HG02763 (cell line): ENCODE measurements around the gene RHBDF2.
"Not testable (repeated sequence)": the region's sequence is repeated elsewhere in the genome, so short reads cannot be mapped to it uniquely, and the experiment has no call there.

ENCODE experiments used
- ATAC-seq: cut with Tn5 transposase; IDR thresholded peaks from one replicate; pipeline ENCODE4 v1.9.1; 2021; ENCODE audit warnings: mild to moderate bottlenecking, moderate library complexity; ENCODE audit not compliant: unreplicated experiment

The RHBDF2 gene

DNA sequence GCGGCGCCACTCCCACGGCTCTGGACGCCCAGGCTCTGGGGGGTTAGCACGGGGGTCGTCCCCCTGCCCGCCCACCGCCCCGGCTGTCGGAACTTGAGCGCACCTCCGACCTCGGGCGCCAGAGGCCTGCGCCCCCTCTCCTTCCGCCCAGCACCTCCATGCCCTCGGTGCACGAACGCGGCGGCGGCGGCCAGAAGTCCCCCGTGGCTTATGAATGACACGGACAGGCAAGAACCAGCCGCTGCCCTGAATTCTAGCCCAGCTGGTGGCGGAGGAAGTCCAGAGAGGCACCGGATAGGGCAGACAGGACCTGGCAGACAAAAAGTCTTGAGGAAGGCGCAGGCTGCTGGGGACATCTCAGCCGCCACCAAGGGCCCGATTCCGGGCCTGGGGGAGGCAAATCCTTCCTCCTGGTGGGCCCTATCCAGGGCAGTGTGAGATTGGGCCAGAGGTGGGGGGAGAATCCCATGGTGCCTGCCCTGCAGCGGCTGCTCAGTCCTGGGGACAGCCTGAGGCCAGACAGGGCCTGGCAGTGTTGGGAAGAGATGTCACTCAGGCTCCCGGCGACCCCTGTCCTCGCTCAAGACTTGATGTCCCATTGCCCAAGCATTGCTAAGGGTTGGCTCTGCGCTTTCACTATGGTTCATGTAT is 37.2 kb upstream of the RHBDF2 start:
- ATAC-seq: no peak

DNA sequence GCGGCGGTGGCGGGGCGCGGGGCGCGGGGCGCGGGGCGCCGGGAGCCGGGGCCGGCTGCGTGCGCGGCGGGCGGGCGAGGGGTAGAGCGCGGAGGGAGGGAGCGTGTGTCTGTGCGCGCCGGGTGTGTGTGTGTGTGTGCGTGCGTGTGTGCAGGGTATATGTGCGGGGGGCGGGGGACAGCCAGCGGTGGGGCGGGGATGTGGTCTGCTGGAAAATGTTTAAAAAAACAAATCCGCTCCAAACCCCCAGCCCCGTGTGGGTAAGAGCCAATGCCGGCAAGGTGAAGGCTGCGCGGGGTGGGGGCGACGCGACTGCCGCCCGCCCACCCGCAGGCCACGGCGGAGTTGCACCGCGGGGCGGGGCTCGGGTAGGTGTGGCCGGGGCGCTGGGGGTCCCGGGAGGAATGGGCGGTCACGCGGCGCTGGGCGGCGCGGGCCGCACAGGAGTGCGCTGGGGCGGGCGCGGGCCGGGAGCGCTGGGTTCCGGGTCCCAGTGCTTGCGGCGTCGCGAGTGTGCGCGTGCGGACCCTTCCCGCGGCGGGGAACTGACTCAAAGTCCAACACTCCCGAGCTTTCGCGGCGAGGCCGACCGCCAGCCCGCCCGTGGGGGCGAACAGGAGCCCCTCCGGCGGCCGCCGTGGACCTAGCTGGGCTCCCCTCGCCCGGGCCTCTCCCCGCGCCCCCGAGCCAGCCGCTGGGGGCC is 36.5 kb upstream of the RHBDF2 start, which contains the start of gene CYGB:
Gene CYGB, minus strand, starts transcription at position 132 of the 703 bp plus-strand sequence. CDS start 167 bp downstream, outside the sequence.
- no peak for ATAC-seq

- ATAC-seq: no peak
These were observed 36.0 kb upstream of the RHBDF2 start for GRCh38 chr17:76537288-76537577.

GRCh38 chr17:76536511-76537287 is 35.5 kb upstream of the RHBDF2 start:
- no peak for ATAC-seq

- no peak for ATAC-seq
These were observed 34.7 kb upstream of the RHBDF2 start for GRCh38 chr17:76535788-76536510.

DNA sequence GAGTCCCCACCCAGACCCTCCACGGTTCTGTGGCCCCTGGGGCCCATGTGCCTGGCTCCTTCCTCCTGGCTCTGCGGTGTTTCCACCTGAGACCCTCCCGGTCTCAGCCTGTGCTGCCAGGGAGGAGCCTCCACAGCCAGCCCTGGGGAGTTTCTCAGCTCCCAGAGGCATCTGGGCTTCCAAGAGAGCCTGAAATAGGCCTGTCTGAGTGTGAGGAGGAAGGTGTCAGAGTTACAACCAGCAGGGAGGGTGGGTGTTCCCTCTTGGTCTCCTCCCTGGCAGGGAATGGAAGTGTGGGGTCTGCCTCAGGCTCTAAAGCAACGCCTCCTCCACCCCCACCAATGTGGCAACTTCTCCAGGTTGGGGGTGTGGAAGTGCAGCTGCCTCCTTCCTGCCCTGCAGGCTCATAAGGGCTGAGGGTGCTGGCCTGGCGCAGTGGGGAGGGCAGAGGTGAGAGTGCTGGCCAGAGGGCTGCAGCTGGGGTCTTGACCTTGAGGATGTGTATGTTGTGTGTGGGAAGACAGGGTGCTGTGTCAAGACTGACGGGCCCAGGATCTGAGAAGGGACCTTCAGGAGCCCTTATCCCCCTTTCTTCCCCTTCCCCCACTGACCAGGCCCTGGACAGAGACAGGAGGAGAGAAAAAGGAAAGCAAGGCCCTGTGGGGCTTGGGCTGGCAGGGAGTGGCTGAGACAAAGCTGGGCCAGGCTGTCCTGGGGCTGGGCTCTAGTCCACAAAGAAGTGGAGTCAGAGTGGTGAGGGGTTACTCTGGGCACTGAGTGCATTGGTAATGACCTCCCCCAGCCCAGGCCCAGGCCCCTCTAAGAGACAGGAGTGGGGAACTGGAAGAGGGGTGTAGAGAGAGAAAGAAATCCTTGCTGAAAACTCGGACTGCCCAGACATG is 33.9 kb upstream of the RHBDF2 start:
- no peak for ATAC-seq

DNA sequence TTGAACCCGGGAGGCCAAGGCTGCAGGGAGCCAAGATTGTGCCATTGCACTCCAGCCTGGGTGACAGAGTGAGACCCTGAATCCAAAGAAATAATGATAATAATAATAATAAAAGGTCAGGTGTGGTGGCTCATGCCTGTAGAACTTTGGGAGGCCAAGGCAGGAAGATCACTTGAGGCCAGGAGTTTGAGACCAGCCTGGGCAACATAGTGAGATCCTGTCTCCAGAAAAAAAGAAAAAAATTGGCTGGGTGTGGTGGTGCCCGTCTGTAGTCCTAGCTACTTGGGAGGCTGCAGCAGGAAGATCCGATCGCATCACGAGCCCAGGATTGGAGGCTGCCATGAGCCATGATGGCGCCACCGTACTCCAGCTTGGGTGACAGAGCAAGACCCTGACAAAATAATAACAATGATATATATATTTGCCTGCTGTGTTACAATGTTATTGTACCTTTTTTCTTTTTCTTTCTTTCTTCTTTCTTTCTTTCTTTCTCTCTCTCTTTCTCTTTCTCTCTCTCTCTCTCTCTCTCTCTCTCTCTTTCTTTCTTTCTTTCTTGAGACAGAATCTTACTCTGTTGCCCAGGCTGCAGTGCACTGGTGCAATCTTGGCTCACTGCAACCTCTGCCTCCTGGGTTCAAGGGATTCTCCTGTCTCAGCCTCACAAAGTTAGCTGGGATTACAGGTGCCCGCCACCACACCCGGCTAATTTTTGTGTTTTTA is 32.6 kb upstream of the RHBDF2 start:
- ATAC-seq: not testable (repeated sequence)

GRCh38 chr17:76532072-76532651 is 30.9 kb upstream of the RHBDF2 start:
- no peak for ATAC-seq

GRCh38 chr17:76531486-76532038 is 30.3 kb upstream of the RHBDF2 start:
- ATAC-seq: no peak

DNA sequence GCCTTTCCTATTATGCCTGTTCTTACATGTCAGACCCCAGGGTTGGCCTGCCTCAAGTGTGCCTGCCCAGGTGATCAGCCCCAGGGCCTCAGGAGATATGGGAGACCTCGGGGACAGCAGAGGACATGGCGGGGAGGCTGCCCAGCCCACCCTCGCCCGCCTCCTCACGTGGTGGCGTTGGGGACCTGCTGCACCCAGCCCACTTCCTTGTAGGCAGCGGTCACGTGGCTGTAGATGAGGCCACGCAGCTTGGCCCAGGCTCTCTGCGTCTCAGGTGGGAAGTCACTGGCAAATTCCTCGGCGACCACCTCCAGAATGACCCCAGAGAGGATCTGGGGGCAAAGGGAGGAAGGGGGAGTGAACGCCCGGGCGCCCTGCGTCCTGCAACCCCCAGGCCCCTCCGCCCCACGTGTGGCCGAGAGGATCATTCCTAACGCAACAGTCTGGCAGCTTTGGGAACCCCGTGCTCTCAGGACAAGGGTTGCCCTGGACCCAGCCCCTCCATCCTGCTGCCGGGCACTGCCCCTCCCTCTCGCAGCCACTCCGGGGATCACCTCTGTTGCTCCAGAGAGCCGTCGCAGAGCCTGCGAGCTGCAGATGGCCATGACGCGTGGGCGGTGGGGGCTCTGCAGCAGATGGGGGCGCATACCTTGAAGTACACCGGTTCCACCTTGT is 29.7 kb upstream of the RHBDF2 start:
- ATAC-seq: no peak

DNA sequence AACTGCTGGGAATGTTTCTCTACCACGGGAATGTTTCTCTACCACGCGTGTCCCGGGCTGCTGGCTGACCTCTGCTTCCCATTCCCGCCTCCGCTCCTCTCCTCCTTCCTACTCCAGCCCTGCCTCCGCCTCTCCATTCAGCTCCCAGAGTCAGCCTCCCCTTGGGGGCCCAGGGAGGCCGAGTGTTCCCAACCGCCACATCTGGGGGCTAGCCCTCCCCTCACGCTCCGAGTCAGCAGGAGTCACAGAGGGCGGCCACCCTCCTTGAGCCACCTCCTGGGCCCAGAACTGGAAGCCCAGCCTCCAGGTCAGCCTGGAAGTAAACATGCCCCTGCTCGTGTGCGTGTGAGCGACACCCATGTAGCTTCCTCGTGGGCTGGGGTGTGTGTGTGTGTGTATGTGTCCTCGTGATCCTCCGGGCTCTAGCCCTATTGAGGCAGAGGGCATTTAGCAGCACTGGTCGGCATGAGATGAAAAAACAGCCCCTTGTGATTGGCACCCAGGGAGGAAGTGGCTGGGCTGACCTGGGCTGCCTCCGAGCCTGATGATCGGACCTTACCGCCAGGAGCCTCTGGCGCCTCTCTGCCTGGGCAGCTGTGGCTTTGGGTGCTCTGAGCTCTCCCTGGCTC is 29.0 kb upstream of the RHBDF2 start:
- ATAC-seq: no peak

DNA sequence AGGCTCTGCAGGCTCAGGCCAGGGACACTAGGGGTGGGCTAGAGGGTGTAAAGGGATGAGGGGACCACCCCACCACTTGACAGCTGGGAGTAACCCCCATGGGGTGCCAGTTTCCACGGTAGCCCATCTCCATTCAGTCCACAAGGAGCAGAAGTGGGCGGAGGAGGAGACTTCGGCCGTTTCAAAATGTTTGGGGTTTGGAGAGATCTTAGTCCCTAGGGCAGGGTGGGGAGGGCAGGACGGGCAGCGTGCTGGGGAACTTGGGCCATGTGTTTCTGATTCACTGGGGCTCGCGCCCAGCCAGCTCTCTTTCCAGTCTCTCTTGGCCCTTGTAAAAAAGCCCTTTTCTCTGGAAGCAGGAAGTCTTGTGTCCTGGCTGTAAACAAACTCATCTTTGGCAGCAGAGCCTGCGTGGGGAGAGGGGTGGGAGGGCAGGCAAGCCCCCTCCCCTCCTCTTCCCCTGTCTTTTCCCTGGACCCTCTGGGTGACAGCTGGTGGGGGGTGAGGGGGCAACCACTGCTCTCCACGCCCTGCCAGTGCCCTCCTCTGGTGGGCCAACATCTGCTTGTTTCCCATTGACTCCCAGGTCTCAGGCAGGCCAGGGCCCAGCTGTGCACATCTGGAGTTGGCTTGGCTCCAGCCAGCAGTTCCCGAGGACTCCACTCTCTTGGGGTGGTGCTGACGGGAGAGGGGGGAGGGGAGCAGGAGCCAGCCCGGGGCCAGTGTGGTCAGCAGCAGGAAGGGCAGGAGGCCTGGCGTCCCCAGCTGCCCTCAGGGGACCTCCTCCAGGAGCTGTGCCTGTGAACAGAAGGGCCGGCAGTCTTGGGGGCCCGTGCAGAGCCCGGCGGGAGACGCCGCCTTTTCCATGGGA is 28.2 kb upstream of the RHBDF2 start:
- ATAC-seq: no peak

- ATAC-seq: no peak
These were observed 27.5 kb upstream of the RHBDF2 start for GRCh38 chr17:76528528-76529223.

DNA sequence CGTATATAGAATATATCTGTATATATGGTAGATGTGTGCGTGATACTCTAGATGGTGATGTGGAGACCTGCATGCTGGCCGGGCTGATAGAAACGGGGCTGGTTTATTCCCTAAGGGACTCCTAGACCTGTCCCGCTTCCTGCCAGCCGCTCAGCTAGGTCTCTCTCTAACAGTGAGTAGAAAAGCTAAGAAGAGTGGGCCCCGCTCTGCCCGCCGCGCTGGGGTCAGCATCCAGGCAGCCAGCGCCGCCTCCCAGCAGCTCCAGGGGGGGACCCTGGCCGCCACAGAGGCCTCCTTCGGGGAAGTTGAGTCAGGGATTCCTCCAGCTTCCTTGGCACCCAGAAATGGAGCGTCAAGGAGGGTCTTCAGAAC is 26.9 kb upstream of the RHBDF2 start:
- ATAC-seq: peak; percentile 35

GRCh38 chr17:76527430-76528111 is 26.3 kb upstream of the RHBDF2 start:
- ATAC-seq: peak; percentile 50

GRCh38 chr17:76527016-76527415 is 25.8 kb upstream of the RHBDF2 start:
- ATAC-seq: not testable (repeated sequence)
